ENCODE results near the gene COMMD9.
A peak's percentile ranks its signal among the peaks of the same experiment; 100 is the strongest.

Gene COMMD9

DNA sequence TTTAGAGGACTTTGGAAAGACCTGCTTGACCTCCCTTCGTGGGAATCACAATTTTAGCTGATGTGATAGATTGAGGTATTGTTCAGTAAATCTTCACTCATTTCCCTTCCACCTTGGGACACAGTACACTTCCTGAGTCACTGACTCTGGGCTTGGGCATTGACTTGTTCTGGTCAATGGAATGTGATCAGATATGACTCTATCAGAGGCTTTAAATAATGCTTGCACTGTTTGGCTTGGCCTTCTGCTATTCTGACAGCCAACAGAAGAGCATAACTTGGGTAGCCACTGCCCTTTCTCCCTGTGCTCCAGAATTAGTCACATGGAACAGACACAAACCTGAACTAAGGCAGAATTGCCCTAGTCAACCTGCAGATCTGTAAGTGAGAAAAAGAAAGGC lies 19.4 kb upstream of the COMMD9 start:
- H3K27ac ChIP-seq = no peak overlapping the region
- TF ChIP-seq ZFX (IDR thresholded peaks at IDR 0.05) (no peak), CTCF (conservative IDR thresholded peaks at IDR 0.05) (no peak)

DNA sequence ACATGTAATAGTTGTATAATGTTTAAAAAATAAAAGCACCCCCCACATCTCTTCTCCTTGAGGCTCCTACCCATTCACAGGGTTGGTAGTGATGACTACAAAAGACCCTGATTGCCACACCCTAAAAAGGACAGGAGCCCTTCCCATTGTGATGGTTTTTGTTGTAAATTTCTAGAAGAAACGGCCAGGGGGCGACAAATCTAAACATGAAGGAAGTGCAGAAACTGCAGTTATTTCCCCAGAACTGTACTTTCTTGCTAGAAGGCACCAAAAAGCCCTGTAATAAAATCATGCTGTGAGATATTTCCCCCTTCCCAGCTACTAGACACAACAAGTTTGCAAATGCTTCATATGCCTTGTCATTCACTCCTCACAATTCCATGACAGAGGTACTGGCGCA lies 17.7 kb upstream of the COMMD9 start:
- no peak overlapping the region for H3K27ac ChIP-seq
- TF ChIP-seq ZFX (IDR thresholded peaks at IDR 0.05) (no peak), CTCF (conservative IDR thresholded peaks at IDR 0.05) (peak; percentile 54)

DNA sequence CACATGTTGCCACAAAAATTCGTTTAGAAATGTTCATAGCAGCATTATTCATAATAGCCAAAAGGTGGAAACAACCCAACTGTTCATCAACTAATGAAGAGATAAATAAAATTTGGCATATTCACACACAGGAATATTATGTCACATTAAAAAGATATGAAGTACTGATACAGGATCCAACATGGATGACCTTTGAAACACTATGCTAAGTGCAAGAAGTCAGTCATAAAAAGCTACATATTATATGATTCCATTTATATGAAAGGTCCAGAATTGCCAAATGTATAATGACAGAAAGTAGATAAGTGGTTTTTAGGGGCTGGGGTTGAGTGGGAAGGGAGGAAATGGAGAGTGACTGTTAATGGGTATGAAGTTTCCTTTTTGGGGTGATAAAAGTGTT lies 15.8 kb upstream of the COMMD9 start:
- H3K27ac ChIP-seq = no peak overlapping the region
- TF ChIP-seq CTCF (conservative IDR thresholded peaks at IDR 0.05) (no peak), ZFX (IDR thresholded peaks at IDR 0.05) (no peak)

- TF ChIP-seq ZFX (IDR thresholded peaks at IDR 0.05) (no peak), CTCF (conservative IDR thresholded peaks at IDR 0.05) (no peak)
Measured at GRCh38 chr11:36304351-36304750, 15.1 kb upstream of the COMMD9 start.

GRCh38 chr11:36300650-36301049 lies 11.4 kb upstream of the COMMD9 start:
- H3K27ac ChIP-seq = no peak overlapping the region
- TF ChIP-seq CTCF (conservative IDR thresholded peaks at IDR 0.05) (no peak), ZFX (IDR thresholded peaks at IDR 0.05) (no peak)

More at GRCh38 chr11:36304351-36304750, 15.1 kb upstream of the COMMD9 start:
- no peak overlapping the region for H3K27ac ChIP-seq

GRCh38 chr11:36296884-36297543 lies 7.8 kb upstream of the COMMD9 start:
- TF ChIP-seq CTCF (conservative IDR thresholded peaks at IDR 0.05) (no peak), ZFX (IDR thresholded peaks at IDR 0.05) (no peak)
- no peak overlapping the region for H3K27ac ChIP-seq

DNA sequence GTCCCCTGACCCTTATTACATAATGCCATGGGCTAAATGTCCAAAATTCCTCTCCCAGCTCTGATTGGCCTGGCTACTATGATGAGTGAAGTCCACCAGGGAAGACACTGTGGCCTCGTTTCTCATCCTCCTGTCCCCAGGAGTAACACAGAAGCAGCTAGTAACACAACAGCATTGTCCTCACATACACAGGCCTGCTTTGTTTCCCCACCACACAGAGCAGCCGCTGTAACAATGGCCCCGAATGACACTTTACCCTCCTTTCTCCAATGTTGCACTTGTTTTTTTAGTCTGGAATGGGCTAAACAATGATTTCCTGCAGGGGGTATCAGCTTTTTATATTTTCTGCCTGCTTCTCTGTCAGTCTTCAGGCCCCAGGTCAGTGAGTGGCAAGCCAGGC lies 6.7 kb upstream of the COMMD9 start, which contains the start of gene PRR5L:
Gene PRR5L (plus strand): TSS at position 363 of the 400 bp plus-strand sequence. CDS start 104,834 bp downstream, outside the sequence.
- TF ChIP-seq ZFX (IDR thresholded peaks at IDR 0.05) (no peak), CTCF (conservative IDR thresholded peaks at IDR 0.05) (no peak)
- H3K27ac ChIP-seq = no peak within 1 kb of the TSS
